ENCODE measurements around the gene RABGGTA. TPM values are rescaled to one million over a fixed set of nuclear protein-coding genes. Genes with fewer than 3 reads are reported as not detected.
"Not testable (repeated sequence)": the region's sequence is repeated elsewhere in the genome, so short reads cannot be mapped to it uniquely, and the experiment has no call there.

RABGGTA gene
- polyA plus RNA-seq, 2 of the 4 experiments (the other 2 are of a cell fraction): 18.6 to 21.9 TPM

- TF ChIP-seq CTCF (IDR thresholded peaks at IDR 0.05) (no peak), HDAC2 (IDR thresholded peaks at IDR 0.05) (no peak), BHLHE40 (IDR thresholded peaks at IDR 0.05; ENCODE audit: low read depth, low read length) (no peak)
Measured at GRCh38 chr14:24224618-24225071, 46.8 kb downstream of the RABGGTA start (continued).

GRCh38 chr14:24222987-24223386 lies 48.4 kb downstream of the RABGGTA start:
- H3K27ac ChIP-seq; H3K4me3 ChIP-seq; H3K4me1 ChIP-seq; H3K9me3 ChIP-seq; H3K4me2 ChIP-seq; DNase-seq (ENCODE audit: low read depth in 1 of 2, low spot score in 1 of 2); POLR2A ChIA-PET; FAIRE-seq; ATAC-seq: not testable (repeated sequence)
- WGBS (ENCODE audit: missing lambda C conversion rate): 100% methylated on average over 4 of the region's 4 CpGs
- CTCF ChIA-PET: interaction anchor here (1.2 kb wide), 1 partner anchor 17 kb away, joined by 5 read pairs; no protein-coding TSS in a partner anchor

GRCh38 chr14:24219521-24219920 lies 51.9 kb downstream of the RABGGTA start:
- H3K4me2 ChIP-seq: no peak overlapping the region
- TF ChIP-seq EP300 (IDR thresholded peaks at IDR 0.05) (no peak), TFCP2L1 (CRISPR knock-in tag; IDR thresholded peaks at IDR 0.05) (no peak), HOXB13 (CRISPR knock-in tag; IDR thresholded peaks at IDR 0.05; ENCODE audit: low read depth) (no peak)
- ATAC-seq (no peak), DNase-seq (ENCODE audit: low read depth in 1 of 2, low spot score in 1 of 2) (no peak), FAIRE-seq (no peak)
- ChIA-PET POLR2A (no interaction called here), CTCF (interaction anchor here (1.2 to 2.4 kb wide), 4 partner anchors 8 to 89 kb away, joined by 3 to 14 read pairs (median 7); partner anchors contain the start of genes CIDEB and TINF2)
- H3K4me1 ChIP-seq: peaks cover 10% of the 10 kb centered on the region; the same call in 2 of the 3 replicates
- no peak overlapping the region for H3K4me3 ChIP-seq
- no peak overlapping the region for H3K27ac ChIP-seq
- 85% methylated on average over 3 of the region's 3 CpGs for WGBS (ENCODE audit: missing lambda C conversion rate)
- H3K9me3 ChIP-seq: no peaks in the 10 kb centered on the region

- no peak overlapping the region for H3K4me2 ChIP-seq
- H3K4me1 ChIP-seq: peaks cover 14% of the 10 kb centered on the region; the same call in 2 of the 3 replicates
- no peak overlapping the region for H3K27ac ChIP-seq
- TF ChIP-seq MAZ (IDR thresholded peaks at IDR 0.05; ENCODE audit: borderline replicate concordance, low read depth, low read length) (no peak), USF2 (IDR thresholded peaks at IDR 0.05) (no peak), TP53 (CRISPR knock-in tag; IDR thresholded peaks at IDR 0.05) (no peak), RCOR1 (IDR thresholded peaks at IDR 0.05; ENCODE audit: low read depth, low read length) (no peak), HOXB5 (CRISPR knock-in tag; IDR thresholded peaks at IDR 0.05) (no peak), NR3C1 (IDR thresholded peaks at IDR 0.05) (no peak), EHF (CRISPR knock-in tag; IDR thresholded peaks at IDR 0.05) (no peak), FOXS1 (CRISPR knock-in tag; IDR thresholded peaks at IDR 0.05) (no peak), KDM1A (IDR thresholded peaks at IDR 0.05; ENCODE audit: low read depth) (no peak), HEYL (CRISPR knock-in tag; IDR thresholded peaks at IDR 0.05) (no peak), SMC3 (IDR thresholded peaks at IDR 0.05) (no peak), EP300 (IDR thresholded peaks at IDR 0.05) (no peak), JUN (IDR thresholded peaks at IDR 0.05) (no peak)
- H3K4me3 ChIP-seq: no peak overlapping the region
- ChIA-PET POLR2A (no interaction called here), CTCF (interaction anchor here (2.2 to 2.4 kb wide), 2 partner anchors 12 to 22 kb away, joined by 11 to 14 read pairs; partner anchors contain the start of gene TINF2)
- FAIRE-seq: no peak
- ATAC-seq: no peak
- no peak for DNase-seq (ENCODE audit: low read depth in 1 of 2, low spot score in 1 of 2)
- 85% methylated on average over 3 of the region's 4 CpGs for WGBS (ENCODE audit: missing lambda C conversion rate)
- no peaks in the 10 kb centered on the region for H3K9me3 ChIP-seq
Measured at GRCh38 chr14:24219080-24219479, 52.3 kb downstream of the RABGGTA start.

- H3K9me3 ChIP-seq; FAIRE-seq; H3K27ac ChIP-seq; ATAC-seq; POLR2A ChIA-PET; H3K4me3 ChIP-seq; DNase-seq (ENCODE audit: low read depth in 1 of 2, low spot score in 1 of 2); H3K4me2 ChIP-seq: not testable (repeated sequence)
- peaks cover 24% of the 10 kb centered on the region for H3K4me1 ChIP-seq
- 95% methylated on average over 1 of the region's 1 CpG for WGBS (ENCODE audit: missing lambda C conversion rate)
- CTCF ChIA-PET: interaction anchor here (1.3 to 4.3 kb wide), 7 partner anchors 10 to 91 kb away, joined by 4 to 31 read pairs (median 11); partner anchors contain the start of genes CIDEB and TINF2
Measured at GRCh38 chr14:24216876-24217275, 54.5 kb downstream of the RABGGTA start.
